ENCODE results near the gene FGFRL1.
"Not testable (repeated sequence)": the region's sequence is repeated elsewhere in the genome, so short reads cannot be mapped to it uniquely, and the experiment has no call there.

The FGFRL1 gene

GRCh38 chr4:973431-974397 is 37.7 kb upstream of the FGFRL1 start, which contains the start of gene DGKQ:
DGKQ (minus strand) TSS chr4:973569; CDS start chr4:973482, 87 bp downstream.
- no peak for DNase-seq (ENCODE audit: low read depth, low spot score)

- no peak for DNase-seq (ENCODE audit: low read depth, low spot score)
These were observed 36.8 kb upstream of the FGFRL1 start for GRCh38 chr4:974668-975067.

- DNase-seq (ENCODE audit: low read depth, low spot score), result not testable (repeated sequence)
These were observed 35.4 kb upstream of the FGFRL1 start for GRCh38 chr4:976016-976415.

- DNase-seq (ENCODE audit: low read depth, low spot score), result no peak
These were observed 32.3 kb upstream of the FGFRL1 start for GRCh38 chr4:978957-979701.

GRCh38 chr4:982291-982690 is 29.1 kb upstream of the FGFRL1 start:
- DNase-seq (ENCODE audit: low read depth, low spot score), result no peak

- DNase-seq (ENCODE audit: low read depth, low spot score), result no peak
These were observed 28.6 kb upstream of the FGFRL1 start for GRCh38 chr4:982814-983213.

- no peak for DNase-seq (ENCODE audit: low read depth, low spot score)
These were observed 26.9 kb upstream of the FGFRL1 start for GRCh38 chr4:984336-985054.

- DNase-seq (ENCODE audit: low read depth, low spot score), result no peak
These were observed 26.1 kb upstream of the FGFRL1 start for GRCh38 chr4:985123-985830.

GRCh38 chr4:986428-986878 is 25.0 kb upstream of the FGFRL1 start:
- DNase-seq (ENCODE audit: low read depth, low spot score), result no peak

- DNase-seq (ENCODE audit: low read depth, low spot score), result no peak
These were observed 24.4 kb upstream of the FGFRL1 start, which contains the start of gene IDUA for GRCh38 chr4:986879-987623. IDUA (plus strand) TSS chr4:987044; CDS start chr4:987085, 41 bp downstream.

- DNase-seq (ENCODE audit: low read depth, low spot score), result no peak
These were observed 23.6 kb upstream of the FGFRL1 start for GRCh38 chr4:987624-988513.

GRCh38 chr4:988726-989721 is 22.4 kb upstream of the FGFRL1 start:
- no peak for DNase-seq (ENCODE audit: low read depth, low spot score)

GRCh38 chr4:989722-990471 is 21.5 kb upstream of the FGFRL1 start:
- DNase-seq (ENCODE audit: low read depth, low spot score), result no peak

- DNase-seq (ENCODE audit: low read depth, low spot score), result no peak
These were observed 20.6 kb upstream of the FGFRL1 start for GRCh38 chr4:990746-991367.

- DNase-seq (ENCODE audit: low read depth, low spot score), result no peak
These were observed 19.8 kb upstream of the FGFRL1 start for GRCh38 chr4:991451-992296.

Data from brain pericyte (primary cell).